ENCODE results near the gene ATG101. TPM values are rescaled to one million over a fixed set of nuclear protein-coding genes. Genes with fewer than 3 reads are reported as not detected.
A peak's percentile ranks its signal among the peaks of the same experiment; 100 is the strongest.

ATG101 gene
- total RNA-seq, 1 donor from 2014 or later, result 19.8 TPM

DNA sequence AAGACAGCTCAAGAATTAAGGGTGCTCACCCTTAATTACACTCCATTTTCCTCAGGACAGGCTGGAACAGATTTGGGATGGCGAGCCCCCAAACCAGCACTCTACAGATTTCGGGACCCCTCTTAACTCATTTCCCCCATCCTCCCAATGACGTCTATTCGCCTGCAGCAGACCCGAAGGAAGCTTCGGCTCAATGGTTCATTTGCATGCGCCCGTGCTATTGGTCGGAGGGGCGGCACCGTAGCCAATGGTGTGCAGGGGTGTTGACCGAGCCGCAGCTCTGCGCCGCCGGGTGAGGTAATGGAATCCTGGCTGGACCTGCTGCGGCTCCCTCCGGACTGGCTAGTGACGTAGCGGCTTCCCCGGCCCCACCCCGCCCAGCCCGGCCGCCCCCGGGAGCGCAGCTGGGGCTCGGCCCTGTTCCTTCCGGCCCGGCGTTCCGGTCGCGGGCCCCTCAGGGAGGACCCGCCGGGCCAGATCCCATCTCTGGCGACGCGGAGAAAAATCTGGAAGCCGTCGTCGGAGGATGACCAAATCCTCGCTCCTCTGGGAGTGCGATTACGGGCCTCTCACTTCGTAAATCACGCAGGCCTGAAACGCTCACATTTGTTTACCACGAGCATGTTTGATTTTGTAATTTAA is 36.9 kb upstream of the ATG101 start:
- H3K4me2 ChIP-seq, result peak overlapping the region; percentile 74
- H3K4me1 ChIP-seq, result peaks cover 29% of the 10 kb centered on the region
- peaks cover 1% of the 10 kb centered on the region for H4K20me1 ChIP-seq (ENCODE audit: low read depth)
- no peak overlapping the region for H3K9ac ChIP-seq
- H2AFZ ChIP-seq (replicated peaks), result no peak overlapping the region
- peak overlapping the region; percentile 81 for H3K4me3 Mint-ChIP-seq
- DNase-seq (ENCODE audit: low spot score), result peak; percentile 98
- no peaks in the 10 kb centered on the region for H3K9me3 Mint-ChIP-seq
- no peak overlapping the region for H3K27ac ChIP-seq
- H3K27ac Mint-ChIP-seq, result peak overlapping the region; percentile 96
- H3K79me2 ChIP-seq (ENCODE audit: low read depth), result no peaks in the 10 kb centered on the region
- peaks cover 47% of the 10 kb centered on the region for H3K27me3 ChIP-seq
- peak overlapping the region; percentile 39 for H3K4me3 ChIP-seq
- TF ChIP-seq, protein P1, sequence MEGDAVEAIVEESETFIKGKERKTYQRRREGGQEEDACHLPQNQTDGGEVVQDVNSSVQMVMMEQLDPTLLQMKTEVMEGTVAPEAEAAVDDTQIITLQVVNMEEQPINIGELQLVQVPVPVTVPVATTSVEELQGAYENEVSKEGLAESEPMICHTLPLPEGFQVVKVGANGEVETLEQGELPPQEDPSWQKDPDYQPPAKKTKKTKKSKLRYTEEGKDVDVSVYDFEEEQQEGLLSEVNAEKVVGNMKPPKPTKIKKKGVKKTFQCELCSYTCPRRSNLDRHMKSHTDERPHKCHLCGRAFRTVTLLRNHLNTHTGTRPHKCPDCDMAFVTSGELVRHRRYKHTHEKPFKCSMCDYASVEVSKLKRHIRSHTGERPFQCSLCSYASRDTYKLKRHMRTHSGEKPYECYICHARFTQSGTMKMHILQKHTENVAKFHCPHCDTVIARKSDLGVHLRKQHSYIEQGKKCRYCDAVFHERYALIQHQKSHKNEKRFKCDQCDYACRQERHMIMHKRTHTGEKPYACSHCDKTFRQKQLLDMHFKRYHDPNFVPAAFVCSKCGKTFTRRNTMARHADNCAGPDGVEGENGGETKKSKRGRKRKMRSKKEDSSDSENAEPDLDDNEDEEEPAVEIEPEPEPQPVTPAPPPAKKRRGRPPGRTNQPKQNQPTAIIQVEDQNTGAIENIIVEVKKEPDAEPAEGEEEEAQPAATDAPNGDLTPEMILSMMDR (IDR thresholded peaks at IDR 0.05), result no peak
- no peak for TF ChIP-seq EZH2phosphoT487 (IDR thresholded peaks at IDR 0.05)
- no peak for TF ChIP-seq EZH2 (IDR thresholded peaks at IDR 0.05)
- no peaks in the 10 kb centered on the region for H3K9me3 ChIP-seq (ENCODE audit: low read depth)
- H3K27me3 Mint-ChIP-seq (ENCODE audit: insufficient read depth, low read depth), result peaks cover 28% of the 10 kb centered on the region
- H3K36me3 ChIP-seq, result no peaks in the 10 kb centered on the region
- no peaks in the 10 kb centered on the region for H3K36me3 Mint-ChIP-seq
- H3F3A ChIP-seq (ENCODE audit: low read depth), result peaks cover 36% of the 10 kb centered on the region
- peaks cover 45% of the 10 kb centered on the region for H3K4me1 Mint-ChIP-seq

DNA sequence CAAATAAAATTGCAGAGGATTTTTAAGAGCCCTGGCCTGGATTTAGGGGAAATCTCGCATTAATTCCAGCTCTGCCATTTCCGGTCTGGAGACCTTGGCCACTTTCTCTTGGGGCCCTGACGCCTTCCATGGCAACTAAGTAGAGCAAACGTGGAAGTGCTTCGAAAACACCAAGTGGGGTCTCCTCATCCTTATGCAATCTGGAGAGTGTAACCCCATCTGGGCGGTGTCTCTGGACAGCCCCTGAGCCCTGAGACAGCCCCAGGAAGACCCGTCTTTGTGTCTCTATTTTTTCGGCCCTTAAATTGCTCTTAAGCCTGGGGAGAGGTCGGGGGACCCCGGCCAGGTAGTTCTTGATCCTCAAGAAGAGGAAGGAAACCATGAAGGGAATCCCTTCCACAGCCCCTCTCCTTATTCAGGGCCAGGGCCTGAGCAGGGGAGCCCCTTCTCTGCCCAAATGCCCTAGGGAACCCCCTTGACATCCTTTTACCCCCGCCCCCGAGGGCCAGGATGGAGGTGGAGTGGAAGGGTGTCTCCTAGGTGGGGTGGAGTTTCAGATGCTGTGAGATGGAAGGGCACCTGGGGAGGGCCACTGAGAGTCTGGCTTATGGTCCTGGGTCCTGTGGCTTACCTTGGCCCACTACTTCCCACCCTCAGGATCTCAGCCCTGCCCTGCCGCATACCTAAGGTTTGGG is 36.2 kb upstream of the ATG101 start:
- H3K9ac ChIP-seq, result no peak overlapping the region
- peaks cover 8% of the 10 kb centered on the region for H4K20me1 ChIP-seq (ENCODE audit: low read depth)
- peaks cover 33% of the 10 kb centered on the region for H3K27me3 Mint-ChIP-seq (ENCODE audit: insufficient read depth, low read depth)
- H3K27ac Mint-ChIP-seq, result peak overlapping the region; percentile 63
- H3F3A ChIP-seq (ENCODE audit: low read depth), result peaks cover 42% of the 10 kb centered on the region
- no peak for DNase-seq (ENCODE audit: low spot score)
- peak overlapping the region; percentile 65 for H3K4me2 ChIP-seq
- peaks cover 53% of the 10 kb centered on the region for H3K27me3 ChIP-seq
- no peaks in the 10 kb centered on the region for H3K9me3 Mint-ChIP-seq
- H3K36me3 Mint-ChIP-seq, result no peaks in the 10 kb centered on the region
- peak overlapping the region; percentile 31 for H3K4me3 ChIP-seq
- no peak for TF ChIP-seq EZH2phosphoT487 (IDR thresholded peaks at IDR 0.05)
- H3K27ac ChIP-seq, result no peak overlapping the region
- H2AFZ ChIP-seq (replicated peaks), result no peak overlapping the region
- peaks cover 50% of the 10 kb centered on the region for H3K4me1 Mint-ChIP-seq
- no peaks in the 10 kb centered on the region for H3K9me3 ChIP-seq (ENCODE audit: low read depth)
- no peaks in the 10 kb centered on the region for H3K36me3 ChIP-seq
- H3K4me3 Mint-ChIP-seq, result peak overlapping the region; percentile 81
- peaks cover 29% of the 10 kb centered on the region for H3K4me1 ChIP-seq
- H3K79me2 ChIP-seq (ENCODE audit: low read depth), result no peaks in the 10 kb centered on the region

DNA sequence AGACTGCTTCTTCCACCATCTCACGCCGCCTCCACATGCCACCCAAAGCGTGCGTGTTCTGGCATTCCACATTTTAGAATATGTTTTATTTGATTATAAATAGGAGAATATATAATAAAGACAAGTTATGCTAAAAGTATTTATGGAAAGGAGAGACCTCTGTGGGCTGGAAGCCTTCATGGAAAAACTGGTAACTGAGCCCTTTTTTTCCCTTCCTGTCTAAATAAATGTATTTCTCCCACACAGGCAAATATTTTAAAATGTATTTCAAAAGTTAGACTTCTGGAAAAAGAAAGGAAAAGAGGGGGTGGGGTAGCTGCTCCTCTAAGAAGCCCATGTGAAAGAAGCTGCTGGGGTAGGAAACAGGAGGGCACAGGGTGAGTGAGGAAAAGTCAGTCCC is 34.6 kb upstream of the ATG101 start:
- DNase-seq (ENCODE audit: low spot score), result no peak
- Mint-ChIP-seq H3K4me1 (peaks cover 45% of the 10 kb centered on the region), H3K36me3 (no peaks in the 10 kb centered on the region), H3K4me3 (peak overlapping the region; percentile 87), H3K27me3 (ENCODE audit: insufficient read depth, low read depth) (peaks cover 29% of the 10 kb centered on the region), H3K27ac (no peak overlapping the region), H3K9me3 (no peaks in the 10 kb centered on the region)
- Histone ChIP-seq H3K4me1 (peaks cover 15% of the 10 kb centered on the region), H4K20me1 (ENCODE audit: low read depth) (peaks cover 24% of the 10 kb centered on the region), H3K4me3 (no peak overlapping the region), H3K27ac (no peak overlapping the region), H3K9ac (no peak overlapping the region), H2AFZ (replicated peaks) (no peak overlapping the region), H3K79me2 (ENCODE audit: low read depth) (no peaks in the 10 kb centered on the region), H3K36me3 (no peaks in the 10 kb centered on the region), H3K27me3 (peaks cover 60% of the 10 kb centered on the region), H3K9me3 (ENCODE audit: low read depth) (no peaks in the 10 kb centered on the region), H3F3A (ENCODE audit: low read depth) (peaks cover 34% of the 10 kb centered on the region), H3K4me2 (no peak overlapping the region)
- TF ChIP-seq EZH2phosphoT487 (IDR thresholded peaks at IDR 0.05), result no peak
- no peak for TF ChIP-seq EZH2 (IDR thresholded peaks at IDR 0.05)
- TF ChIP-seq, protein P1 (IDR thresholded peaks at IDR 0.05), result no peak

DNA sequence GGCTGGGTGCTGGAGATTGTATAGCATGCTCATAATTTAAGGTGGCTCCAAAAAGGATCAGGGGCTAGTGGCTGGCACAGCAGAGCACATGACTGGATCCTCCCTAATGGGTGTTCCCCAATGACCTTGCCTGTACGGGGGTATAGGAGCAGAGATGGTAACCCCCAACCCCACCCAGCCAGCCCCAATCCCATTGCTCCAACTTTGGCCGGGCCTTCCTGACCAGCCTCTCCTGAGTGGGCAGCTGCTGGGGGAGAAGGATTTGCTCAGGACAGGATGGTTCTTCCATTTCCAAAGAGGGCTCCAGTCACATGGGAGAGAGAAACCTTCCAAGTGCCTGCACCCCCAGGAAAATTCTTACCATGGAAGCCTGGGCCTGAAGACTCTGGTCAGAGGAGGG is 33.9 kb upstream of the ATG101 start:
- Histone ChIP-seq H3K27ac (no peak overlapping the region), H3K4me2 (no peak overlapping the region)
- H3K36me3 Mint-ChIP-seq, result no peaks in the 10 kb centered on the region

More for the DNA sequence above, 33.9 kb upstream of the ATG101 start:
- Histone ChIP-seq H3K4me3 (no peak overlapping the region), H3K79me2 (ENCODE audit: low read depth) (no peaks in the 10 kb centered on the region), H3K27me3 (peaks cover 60% of the 10 kb centered on the region), H3K4me1 (peaks cover 10% of the 10 kb centered on the region), H3F3A (ENCODE audit: low read depth) (peaks cover 31% of the 10 kb centered on the region), H3K9ac (no peak overlapping the region), H3K9me3 (ENCODE audit: low read depth) (no peaks in the 10 kb centered on the region), H4K20me1 (ENCODE audit: low read depth) (peaks cover 30% of the 10 kb centered on the region), H2AFZ (replicated peaks) (no peak overlapping the region), H3K36me3 (no peaks in the 10 kb centered on the region)
- peak overlapping the region; percentile 25 for H3K27ac Mint-ChIP-seq
- no peak for DNase-seq (ENCODE audit: low spot score)
- peak overlapping the region; percentile 87 for H3K4me3 Mint-ChIP-seq
- no peaks in the 10 kb centered on the region for H3K9me3 Mint-ChIP-seq
- TF ChIP-seq EZH2phosphoT487 (IDR thresholded peaks at IDR 0.05) (no peak), EZH2 (IDR thresholded peaks at IDR 0.05) (no peak)
- TF ChIP-seq, protein P1 (IDR thresholded peaks at IDR 0.05), result no peak
- peaks cover 41% of the 10 kb centered on the region for H3K4me1 Mint-ChIP-seq
- H3K27me3 Mint-ChIP-seq (ENCODE audit: insufficient read depth, low read depth), result peaks cover 29% of the 10 kb centered on the region

All from neural progenitor cell (in vitro differentiated cells).